Measurements from ENCODE around the gene TRIM47.

TRIM47 gene

GRCh38 chr17:75915268-75915667 is 36.9 kb upstream of the TRIM47 start:
- DNase-seq (ENCODE audit: insufficient read length, low spot score) (no peak), FAIRE-seq (no peak)
- no peak for TF ChIP-seq POLR2A (IDR thresholded peaks at IDR 0.05; ENCODE audit: low read depth, low read length)

- no peak for TF ChIP-seq POLR2A (IDR thresholded peaks at IDR 0.05; ENCODE audit: low read depth, low read length)
- DNase-seq (ENCODE audit: insufficient read length, low spot score): no peak
- FAIRE-seq: no peak
Measured at GRCh38 chr17:75914643-75915267, 36.4 kb upstream of the TRIM47 start.

- FAIRE-seq (no peak), DNase-seq (ENCODE audit: insufficient read length, low spot score) (no peak)
- TF ChIP-seq POLR2A (IDR thresholded peaks at IDR 0.05; ENCODE audit: low read depth, low read length): no peak
Measured at GRCh38 chr17:75913537-75914210, 35.3 kb upstream of the TRIM47 start.

- DNase-seq (ENCODE audit: insufficient read length, low spot score) (no peak), FAIRE-seq (no peak)
- TF ChIP-seq POLR2A (IDR thresholded peaks at IDR 0.05; ENCODE audit: low read depth, low read length): no peak
Measured at GRCh38 chr17:75910699-75911098, 32.3 kb upstream of the TRIM47 start.

- TF ChIP-seq POLR2A (IDR thresholded peaks at IDR 0.05; ENCODE audit: low read depth, low read length): no peak
- DNase-seq (ENCODE audit: insufficient read length, low spot score) (no peak), FAIRE-seq (no peak)
Measured at GRCh38 chr17:75909812-75910274, 31.5 kb upstream of the TRIM47 start.

GRCh38 chr17:75909051-75909811 is 30.9 kb upstream of the TRIM47 start:
- TF ChIP-seq POLR2A (IDR thresholded peaks at IDR 0.05; ENCODE audit: low read depth, low read length): no peak
- no peak for FAIRE-seq
- DNase-seq (ENCODE audit: insufficient read length, low spot score): no peak

GRCh38 chr17:75908201-75908600 is 29.8 kb upstream of the TRIM47 start:
- FAIRE-seq: no peak
- DNase-seq (ENCODE audit: insufficient read length, low spot score): no peak
- no peak for TF ChIP-seq POLR2A (IDR thresholded peaks at IDR 0.05; ENCODE audit: low read depth, low read length)

GRCh38 chr17:75906143-75906884 is 27.9 kb upstream of the TRIM47 start:
- no peak for TF ChIP-seq POLR2A (IDR thresholded peaks at IDR 0.05; ENCODE audit: low read depth, low read length)
- FAIRE-seq (no peak), DNase-seq (ENCODE audit: insufficient read length, low spot score) (no peak)

- FAIRE-seq (no peak), DNase-seq (ENCODE audit: insufficient read length, low spot score) (peak; percentile 99)
- peak; percentile 95 for TF ChIP-seq POLR2A (IDR thresholded peaks at IDR 0.05; ENCODE audit: low read depth, low read length)
Measured at GRCh38 chr17:75904749-75905521, 26.6 kb upstream of the TRIM47 start, which contains the start of gene MRPL38. MRPL38 (minus strand) TSS chr17:75904884; CDS start chr17:75904875, 9 bp downstream.

- FAIRE-seq (no peak), DNase-seq (ENCODE audit: insufficient read length, low spot score) (no peak)
- TF ChIP-seq POLR2A (IDR thresholded peaks at IDR 0.05; ENCODE audit: low read depth, low read length): no peak
Measured at GRCh38 chr17:75902406-75902805, 24.0 kb upstream of the TRIM47 start.

GRCh38 chr17:75901727-75902126 is 23.3 kb upstream of the TRIM47 start:
- FAIRE-seq: no peak
- no peak for DNase-seq (ENCODE audit: insufficient read length, low spot score)
- TF ChIP-seq POLR2A (IDR thresholded peaks at IDR 0.05; ENCODE audit: low read depth, low read length): no peak

- no peak for FAIRE-seq
- TF ChIP-seq POLR2A (IDR thresholded peaks at IDR 0.05; ENCODE audit: low read depth, low read length): no peak
- no peak for DNase-seq (ENCODE audit: insufficient read length, low spot score)
Measured at GRCh38 chr17:75900691-75901533, 22.5 kb upstream of the TRIM47 start.

Data from H54 (cell line).